HG02623 (cell line): ENCODE measurements around the gene ADAM10.
"Not testable (repeated sequence)": the region's sequence is repeated elsewhere in the genome, so short reads cannot be mapped to it uniquely, and the experiment has no call there.

Source experiments
- ATAC-seq: cut with Tn5 transposase; IDR thresholded peaks from one replicate; pipeline ENCODE4 v1.9.1; 2021; ENCODE audit warnings: moderate library complexity; ENCODE audit not compliant: unreplicated experiment

ADAM10 gene, protein sequence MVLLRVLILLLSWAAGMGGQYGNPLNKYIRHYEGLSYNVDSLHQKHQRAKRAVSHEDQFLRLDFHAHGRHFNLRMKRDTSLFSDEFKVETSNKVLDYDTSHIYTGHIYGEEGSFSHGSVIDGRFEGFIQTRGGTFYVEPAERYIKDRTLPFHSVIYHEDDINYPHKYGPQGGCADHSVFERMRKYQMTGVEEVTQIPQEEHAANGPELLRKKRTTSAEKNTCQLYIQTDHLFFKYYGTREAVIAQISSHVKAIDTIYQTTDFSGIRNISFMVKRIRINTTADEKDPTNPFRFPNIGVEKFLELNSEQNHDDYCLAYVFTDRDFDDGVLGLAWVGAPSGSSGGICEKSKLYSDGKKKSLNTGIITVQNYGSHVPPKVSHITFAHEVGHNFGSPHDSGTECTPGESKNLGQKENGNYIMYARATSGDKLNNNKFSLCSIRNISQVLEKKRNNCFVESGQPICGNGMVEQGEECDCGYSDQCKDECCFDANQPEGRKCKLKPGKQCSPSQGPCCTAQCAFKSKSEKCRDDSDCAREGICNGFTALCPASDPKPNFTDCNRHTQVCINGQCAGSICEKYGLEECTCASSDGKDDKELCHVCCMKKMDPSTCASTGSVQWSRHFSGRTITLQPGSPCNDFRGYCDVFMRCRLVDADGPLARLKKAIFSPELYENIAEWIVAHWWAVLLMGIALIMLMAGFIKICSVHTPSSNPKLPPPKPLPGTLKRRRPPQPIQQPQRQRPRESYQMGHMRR

DNA sequence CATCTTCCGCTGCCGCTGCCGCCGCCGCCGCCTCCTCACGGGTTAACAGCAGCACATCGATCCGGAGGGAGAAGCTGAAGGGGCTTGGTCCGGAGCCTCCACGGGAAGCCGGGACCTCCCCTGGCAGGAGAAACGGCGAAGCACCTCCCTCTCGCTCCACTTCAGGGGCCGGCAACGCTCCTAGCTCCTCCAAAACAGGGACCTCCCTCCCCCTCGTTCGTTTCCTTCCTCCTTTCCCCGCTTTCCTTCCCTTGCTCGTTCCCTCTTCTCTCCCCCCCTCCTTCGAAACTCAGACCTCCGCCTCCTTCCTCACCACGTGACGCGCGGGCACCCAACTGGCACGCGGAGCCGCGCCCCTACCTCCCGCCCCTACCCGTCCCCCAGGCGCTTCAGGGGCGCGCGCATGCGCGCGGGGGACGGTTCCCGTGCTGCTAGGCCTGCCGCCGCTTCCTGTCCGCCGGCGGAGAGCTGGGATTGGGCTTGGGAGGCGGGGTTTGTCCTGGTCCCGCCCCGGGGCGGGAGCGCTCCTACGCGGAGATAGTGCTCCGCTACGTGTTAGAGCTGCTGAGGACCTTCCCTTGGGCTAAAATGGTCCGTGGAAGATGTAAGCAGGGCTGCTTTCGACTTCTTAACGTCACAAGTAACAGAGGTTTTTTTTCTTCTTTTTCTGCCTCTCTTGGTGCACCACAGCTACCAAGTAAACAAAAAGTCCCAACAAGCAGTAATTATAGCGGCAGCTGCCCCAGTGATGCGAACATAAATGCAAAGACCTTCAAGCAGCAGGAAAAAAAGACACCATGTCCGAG lies at the start of gene ADAM10:
Gene ADAM10, minus strand, starts transcription at position 176 of the 806 bp plus-strand sequence. Its CDS starts 173 bp downstream, at position 3.
- ATAC-seq, result peak; percentile 83

- ATAC-seq, result no peak
Measured at GRCh38 chr15:58797505-58797904, 48.0 kb upstream of the ADAM10 start.

DNA sequence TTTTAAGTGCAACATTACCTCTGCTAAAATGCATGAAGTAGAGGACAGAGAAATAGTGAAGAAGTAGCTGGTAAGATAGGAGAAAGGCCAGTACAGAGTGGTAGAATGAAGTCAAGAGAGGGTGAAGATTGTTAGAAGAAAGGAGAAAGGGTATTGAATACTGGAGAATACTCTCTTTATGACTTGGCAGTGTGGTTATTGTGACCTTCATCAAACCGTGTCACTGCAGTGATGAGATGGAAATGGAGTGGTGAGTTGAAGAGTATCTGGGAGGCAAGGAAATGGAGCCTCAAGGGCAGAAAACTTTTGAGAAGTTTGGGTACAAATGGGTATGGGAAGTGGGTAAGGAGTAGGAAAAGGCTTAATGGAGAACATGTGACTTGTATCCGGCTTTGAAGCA lies 46.3 kb upstream of the ADAM10 start:
- ATAC-seq, result no peak

GRCh38 chr15:58793862-58794261 lies 44.4 kb upstream of the ADAM10 start:
- no peak for ATAC-seq

GRCh38 chr15:58788056-58788710 lies 38.7 kb upstream of the ADAM10 start:
- ATAC-seq, result no peak

GRCh38 chr15:58785355-58785754 lies 35.8 kb upstream of the ADAM10 start:
- no peak for ATAC-seq

GRCh38 chr15:58779554-58779953 lies 30.0 kb upstream of the ADAM10 start:
- no peak for ATAC-seq

DNA sequence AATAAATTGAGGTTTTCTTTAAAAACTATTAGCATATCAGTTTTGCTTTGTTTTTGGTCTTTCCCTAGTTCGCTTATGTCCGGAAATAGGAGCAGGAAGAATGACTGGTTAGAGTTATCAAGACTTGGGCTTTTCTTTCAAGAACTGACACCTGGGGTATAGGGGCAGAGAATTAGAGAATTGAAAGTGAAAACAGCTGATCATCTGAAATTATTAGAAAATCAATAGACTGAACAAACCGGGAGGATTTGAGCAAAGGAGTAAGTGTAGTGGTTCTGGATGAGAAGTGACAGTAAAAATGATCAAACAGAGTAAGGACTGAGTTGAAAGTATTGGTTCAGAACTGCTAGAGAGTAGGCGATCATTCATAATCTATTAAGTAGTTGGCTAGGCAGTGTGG lies 27.6 kb upstream of the ADAM10 start:
- no peak for ATAC-seq

DNA sequence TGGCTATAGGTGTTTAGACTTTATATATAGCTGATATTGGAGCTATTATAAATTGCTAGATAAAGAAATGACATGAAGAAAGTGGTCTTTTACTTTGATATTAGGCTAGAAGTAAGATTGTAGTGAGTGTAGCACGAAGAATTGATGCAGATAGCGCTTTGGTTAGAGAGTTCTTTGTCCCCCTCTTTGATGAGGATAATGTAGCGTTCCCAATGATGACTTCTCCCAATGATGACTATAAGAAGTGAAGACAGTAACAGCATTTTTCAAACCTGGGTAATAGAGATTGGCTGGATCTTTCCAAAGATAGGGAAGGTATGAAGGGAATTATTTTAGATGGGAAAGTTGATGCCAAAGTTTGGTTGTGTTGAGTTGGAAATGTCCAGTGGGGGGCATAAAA lies 25.9 kb upstream of the ADAM10 start:
- no peak for ATAC-seq

- ATAC-seq, result no peak
Measured at GRCh38 chr15:58773024-58773423, 23.5 kb upstream of the ADAM10 start.

GRCh38 chr15:58771621-58772250 lies 22.2 kb upstream of the ADAM10 start:
- peak; percentile 1 for ATAC-seq

DNA sequence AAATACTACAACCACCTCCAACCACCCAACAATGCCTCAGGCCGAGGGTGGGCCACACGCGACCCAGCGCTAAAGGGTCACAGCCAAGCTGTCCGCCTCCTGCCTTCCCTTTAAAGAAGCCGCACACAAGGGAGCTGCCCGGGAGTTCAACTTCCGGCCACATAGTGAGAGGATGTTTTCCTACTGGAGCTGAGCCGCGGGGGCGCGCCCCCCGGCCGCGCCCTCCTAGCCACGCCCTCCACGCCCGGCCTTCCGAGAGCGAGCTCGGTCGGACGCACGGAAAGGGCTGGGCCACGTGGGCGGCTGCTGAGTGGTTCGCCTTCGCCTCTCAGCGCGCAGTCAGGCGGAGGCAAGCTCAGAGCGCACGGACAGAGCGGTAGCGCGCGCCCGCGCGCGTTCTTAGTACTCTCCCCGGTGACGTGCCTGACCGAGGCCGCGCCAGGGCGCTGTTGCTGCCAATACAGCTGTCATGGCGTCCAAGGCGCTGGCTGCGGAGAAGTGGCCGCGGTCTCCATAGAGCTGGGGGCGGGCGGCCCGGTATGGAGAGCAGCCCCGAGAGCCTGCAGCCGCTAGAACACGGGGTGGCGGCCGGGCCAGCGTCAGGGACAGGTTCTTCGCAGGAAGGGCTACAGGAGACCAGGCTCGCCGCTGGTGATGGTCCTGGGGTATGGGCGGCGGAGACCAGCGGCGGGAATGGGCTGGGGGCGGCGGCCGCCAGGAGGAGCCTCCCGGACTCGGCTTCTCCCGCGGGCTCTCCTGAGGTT lies 21.5 kb upstream of the ADAM10 start, which contains the start of gene MINDY2:
Gene MINDY2, plus strand, starts transcription at position 446 of the 764 bp plus-strand sequence. Its CDS starts 94 bp downstream, at position 540.
- peak; percentile 93 for ATAC-seq

- no peak for ATAC-seq
Measured at GRCh38 chr15:58770519-58770856, 21.0 kb upstream of the ADAM10 start.

- not testable (repeated sequence) for ATAC-seq
Measured at GRCh38 chr15:58768601-58769004, 19.1 kb upstream of the ADAM10 start.

GRCh38 chr15:58766290-58766689 lies 16.8 kb upstream of the ADAM10 start:
- no peak for ATAC-seq

- no peak for ATAC-seq
Measured at GRCh38 chr15:58764468-58764867, 15.0 kb upstream of the ADAM10 start.

GRCh38 chr15:58762731-58763130 lies 13.2 kb upstream of the ADAM10 start:
- no peak for ATAC-seq

- no peak for ATAC-seq
Measured at GRCh38 chr15:58762285-58762684, 12.8 kb upstream of the ADAM10 start.

DNA sequence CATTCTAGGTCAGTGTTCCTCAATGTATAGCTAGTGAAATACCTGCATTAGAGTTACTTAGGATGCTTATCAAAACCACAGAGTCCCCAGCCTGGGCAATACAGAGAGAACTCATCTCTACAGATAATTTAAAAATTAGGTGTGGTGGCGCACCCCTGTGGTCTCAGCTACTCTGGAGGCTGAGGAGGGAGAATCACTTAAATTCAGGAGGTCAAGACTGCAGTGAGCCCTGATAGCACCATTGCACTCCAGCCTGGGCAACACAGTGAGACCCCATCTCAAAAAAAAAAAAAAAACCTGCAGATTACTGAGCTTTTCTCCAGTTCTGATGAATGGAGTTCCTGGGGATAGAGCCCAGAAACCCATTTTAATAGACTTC lies 11.5 kb upstream of the ADAM10 start:
- no peak for ATAC-seq
